GM12878 (cell line): ENCODE results near the gene GTF2H1. TPM values are rescaled to one million over a fixed set of nuclear protein-coding genes. Genes with fewer than 3 reads are reported as not detected.
"Not testable (repeated sequence)": the region's sequence is repeated elsewhere in the genome, so short reads cannot be mapped to it uniquely, and the experiment has no call there.

Experiments used
- ATAC-seq: fragments of 200-7000 bp; cut with Tn5 transposase; 3 replicates; pipeline ENCODE4 v1.9.1; 2020; ENCODE audit warnings: mild to moderate bottlenecking, moderate library complexity
- BruUV-seq: library from RNA; stranded (reverse); fragments of 400-500 nt; replicated peaks from 2 replicates; lab custom pipeline; 2021; lab: Mats Ljungman, UMichigan
- CTCF ChIA-PET: fragments of 300-600 bp; sonication (Branson Sonifier 250); formaldehyde crosslinking; extraction: SDS; loops from one replicate; lab custom pipeline; 2021; ENCODE audit warnings: inconsistent platforms; lab: Yijun Ruan, JAX
- POLR2A ChIA-PET: fragments of 350-600 bp; formaldehyde crosslinking; extraction: SDS; loops from one replicate; lab custom pipeline; 2021; ENCODE audit warnings: inconsistent platforms; lab: Charles Lee
- RAD21 ChIA-PET: fragments of 300-600 bp; sonication (Branson Sonifier 250); formaldehyde crosslinking; loops from one replicate; lab custom pipeline; 2023; ENCODE audit warnings: antibody characterized with exemption; ENCODE audit not compliant: unreplicated experiment; lab: Charles Lee
- SMC1A ChIA-PET: fragments of 300-600 bp; sonication (Branson Sonifier 250); formaldehyde crosslinking; loops from one replicate; lab custom pipeline; 2023; ENCODE audit not compliant: unreplicated experiment, uncharacterized antibody; lab: Charles Lee
- DNase-seq: peaks from one replicate; pipeline ENCODE4 v3.0.0-alpha.2; 2011; ENCODE audit warnings: low read depth, low spot score
- FAIRE-seq: peaks from 3 replicates; lab custom pipeline; 2011; peaks lifted over from hg19 to GRCh38; lab: Jason Lieb, UNC
- H2AFZ ChIP-seq: 2 replicates; pipeline ENCODE4 v1.6.0; 2011; ENCODE audit warnings: low read depth, low read length, control low read depth; ENCODE audit not compliant: control insufficient read depth
- H3K27ac ChIP-seq: 2 replicates; pipeline ENCODE4 v1.5.1; 2011; ENCODE audit warnings: control low read depth; ENCODE audit not compliant: control insufficient read depth, insufficient read depth
- H3K27me3 ChIP-seq, 2 experiments: replicated peaks in 1 of 2; 2 replicates each; pipeline versions ENCODE4 v1.6.0 to v1.6.1; 2011; ENCODE audit warnings: low read length in 1 of 2; ENCODE audit not compliant: control insufficient read depth in 2 of 2, insufficient read depth in 2 of 2
- H3K36me3 ChIP-seq, 2 experiments: 2 replicates each; pipeline ENCODE4 v1.5.1; 2011; ENCODE audit warnings: low read length in 1 of 2; ENCODE audit not compliant: control insufficient read depth in 2 of 2, insufficient read depth in 2 of 2
- H3K4me1 ChIP-seq: 2 replicates; pipeline ENCODE4 v1.6.1; 2011; ENCODE audit warnings: mild to moderate bottlenecking, low read length, moderate library complexity, mixed read lengths; ENCODE audit not compliant: control insufficient read depth, insufficient read depth
- H3K4me2 ChIP-seq: 2 replicates; pipeline ENCODE4 v1.6.0; 2011; ENCODE audit warnings: control low read depth; ENCODE audit not compliant: control insufficient read depth, insufficient read depth
- H3K4me3 ChIP-seq: fragments of 200-600 bp; sonication (generic); 2 replicates; pipeline ENCODE4 v1.5.1; 2016
- H3K79me2 ChIP-seq: 2 replicates; pipeline ENCODE4 v1.6.0; 2011; ENCODE audit warnings: low read length; ENCODE audit not compliant: control insufficient read depth, insufficient read depth
- H3K9ac ChIP-seq: 2 replicates; pipeline ENCODE4 v1.8.0; 2011; ENCODE audit warnings: low read length, control low read depth, mixed read lengths; ENCODE audit not compliant: control insufficient read depth, insufficient read depth
- H3K9me3 ChIP-seq: replicated peaks from 3 replicates; pipeline ENCODE4 v1.5.1; 2011; ENCODE audit warnings: mild to moderate bottlenecking, low read length; ENCODE audit not compliant: control insufficient read depth, insufficient read depth
- H4K20me1 ChIP-seq: 2 replicates; pipeline ENCODE4 v1.6.0; 2011; ENCODE audit not compliant: control insufficient read depth, insufficient read depth
- E2F8 ChIP-seq: fragments of 450-650 bp; IDR thresholded peaks from 2 replicates; pipeline ENCODE4 v1.6.1; 2018; ENCODE audit warnings: mild to moderate bottlenecking, low read depth, moderate library complexity; ENCODE audit not compliant: partially characterized antibody
- FOS ChIP-seq: IDR thresholded peaks from 3 replicates; pipeline ENCODE4 v1.6.1; 2011; ENCODE audit warnings: borderline replicate concordance; ENCODE audit not compliant: insufficient read length; ENCODE audit errors: extremely low read depth
- HDGF ChIP-seq: fragments of 450-650 bp; IDR thresholded peaks from 2 replicates; pipeline ENCODE4 v1.6.1; 2016; ENCODE audit warnings: antibody characterized with exemption
- MLLT1 ChIP-seq: fragments of 450-650 bp; IDR thresholded peaks from 2 replicates; pipeline ENCODE4 v1.6.1; 2016; ENCODE audit warnings: mild to moderate bottlenecking
- MXI1 ChIP-seq: fragments of 150-350 bp; IDR thresholded peaks from 2 replicates; pipeline ENCODE4 v1.6.1; 2011; ENCODE audit warnings: low read depth, mild to moderate bottlenecking, inconsistent platforms, low read length, improper control_type of control experiment
- NBN ChIP-seq: fragments of 450-650 bp; IDR thresholded peaks from 2 replicates; pipeline ENCODE4 v1.6.1; 2016
- NFXL1 ChIP-seq: fragments of 450-650 bp; IDR thresholded peaks from 2 replicates; pipeline ENCODE4 v1.6.1; 2017; ENCODE audit warnings: antibody characterized with exemption, mild to moderate bottlenecking, borderline replicate concordance
- POLR2AphosphoS2 ChIP-seq: IDR thresholded peaks from 2 replicates; pipeline ENCODE4 v1.6.1; 2011; ENCODE audit warnings: low read depth, mild to moderate bottlenecking, low read length, improper control_type of control experiment, moderate library complexity
- POU2F2 ChIP-seq: IDR thresholded peaks from 3 replicates; pipeline ENCODE4 v1.6.1; 2011; ENCODE audit warnings: low read depth, mild to moderate bottlenecking, low read length, borderline replicate concordance
- RUNX3 ChIP-seq: IDR thresholded peaks from 2 replicates; pipeline ENCODE4 v1.6.1; 2012; ENCODE audit warnings: low read length, inconsistent platforms
- SPI1 ChIP-seq: IDR thresholded peaks from 2 replicates; pipeline ENCODE4 v1.6.1; 2011; ENCODE audit warnings: low read depth, mild to moderate bottlenecking, low read length, moderate library complexity, borderline replicate concordance; ENCODE audit not compliant: insufficient read depth
- TBL1XR1 ChIP-seq: IDR thresholded peaks from 2 replicates; pipeline ENCODE4 v1.6.1; 2012; ENCODE audit warnings: low read depth, low read length, improper control_type of control experiment
- TCF7 ChIP-seq: IDR thresholded peaks from 2 replicates; pipeline ENCODE4 v1.6.1; 2014; ENCODE audit warnings: antibody characterized with exemption, borderline replicate concordance
- WGBS: methylation state at CpG from one replicate; pipeline ENCODE4 v1.1.6; 2016; ENCODE audit warnings: low lambda C conversion rate; ENCODE audit not compliant: insufficient replicate concordance, insufficient coverage; ENCODE audit errors: missing lambda C conversion rate; 5-methylcytosine and 5-hydroxymethylcytosine counted together
- in situ Hi-C: fragments of 300-500 bp; cut with MboI; formaldehyde crosslinking; loops from 9 replicates; pipeline ENCODE4 v1.14.3; 2018; ENCODE audit warnings: mixed read lengths
- intact Hi-C: fragments of 100-400 bp; cut with micrococcal nuclease; formaldehyde crosslinking; loops from one replicate; pipeline ENCODE4 v1.14.2; 2022; ENCODE audit not compliant: unreplicated experiment
- polyA plus RNA-seq, 11 experiments: library from polyadenylated mRNA; depleted of rRNA in 4 of 11; unstranded in 6 of 11; stranded (reverse) in 5 of 11; fragments of >200 nt; fragmentation: Nextera tagmentation in 4 of 11; fragmentation: Illumina TruSeq in 1 of 11; extraction: Ambion mirVana in 4 of 11; extraction: Trizol in 1 of 11; gene quantifications; 1 replicate in 1 of 11; 2 replicates in 10 of 11; pipeline versions ENCODE4 v1.2.1 to v1.2.3, GENCODE V29; 2011 to 2016; ENCODE audit warnings: inconsistent platforms in 2 of 11, missing spikeins in 2 of 11, low read depth in 1 of 11
- total RNA-seq, 4 experiments: library from RNA; depleted of rRNA in 3 of 4; stranded (reverse); fragments of >200 nt in 3 of 4; fragmentation: Illumina TruSeq in 1 of 4; extraction: Trizol in 1 of 4; gene quantifications; 2 replicates each; pipeline versions ENCODE4 v1.2.1 to v1.2.3, GENCODE V29; 2013 to 2021

GTF2H1 gene
- total and polyA plus RNA-seq, 10 of the 15 experiments (the other 5 are each of a cell fraction or from before 2014, with no cell fraction given) = 36.7 to 68.8 (median 46.6) TPM

- intact Hi-C loops = loop anchor here (5.0 to 10.0 kb wide), 2 partner anchors 203 to 311 kb away; partner anchors contain the start of genes SPTY2D1 and TSG101
- Histone ChIP-seq H3K4me2 (peak overlapping the region; percentile 75), H3K4me3 (peak overlapping the region; percentile 95), H3K79me2 (peaks cover 91% of the 10 kb centered on the region), H3K27ac (peak overlapping the region; percentile 66), H3K9ac (peak overlapping the region; percentile 96)
- H3K9me3 ChIP-seq, H2AFZ ChIP-seq, RAD21 ChIA-PET, H3K27me3 ChIP-seq, H3K4me1 ChIP-seq, DNase-seq, FAIRE-seq, in situ Hi-C loops, POLR2A ChIA-PET, BruUV-seq, SMC1A ChIA-PET, ATAC-seq, H3K36me3 ChIP-seq, H4K20me1 ChIP-seq: not testable (repeated sequence)
- TF ChIP-seq MLLT1 = peak; percentile 72
- WGBS = 68% methylated on average over 11 of the region's 11 CpGs
- CTCF ChIA-PET = interaction anchor here (1.0 kb wide), 1 partner anchor 80 kb away, joined by 4 read pairs; no protein-coding TSS in a partner anchor
Measured at GRCh38 chr11:18323881-18324280, 1.5 kb downstream of the GTF2H1 start.

DNA sequence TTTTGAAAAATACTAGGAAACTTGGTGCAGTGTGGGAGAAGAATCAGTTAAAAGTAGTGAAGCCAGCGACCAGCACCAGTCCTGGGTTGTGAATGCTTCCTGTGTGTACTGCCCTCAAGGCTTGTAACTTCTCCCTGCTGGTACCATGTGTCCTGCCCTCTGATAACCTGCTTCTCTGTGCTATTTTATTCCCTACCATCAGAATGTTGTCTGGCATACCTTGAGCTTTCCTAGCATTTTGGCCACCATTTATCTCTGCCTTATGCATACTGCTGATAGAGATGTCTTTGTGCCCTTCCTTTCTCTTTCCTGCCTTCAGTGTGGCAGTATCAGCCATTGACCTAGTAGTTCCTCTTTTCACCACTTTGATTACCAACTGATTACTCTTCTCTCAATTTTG lies 2.0 kb downstream of the GTF2H1 start:
- Histone ChIP-seq H2AFZ (no peak overlapping the region), H3K4me1 (peaks cover 9% of the 10 kb centered on the region; the same call in 1 of the 2 replicates), H4K20me1 (no peaks in the 10 kb centered on the region), H3K4me2 (peak overlapping the region; percentile 75), H3K79me2 (peaks cover 91% of the 10 kb centered on the region), H3K9me3 (no peaks in the 10 kb centered on the region), H3K9ac (peak overlapping the region; percentile 96), H3K4me3 (peak overlapping the region; percentile 95), H3K36me3 (no peaks in the 10 kb centered on the region), H3K27me3 (no peaks in the 10 kb centered on the region), H3K27ac (peak overlapping the region; percentile 49)
- SMC1A ChIA-PET = no interaction called here
- POLR2A ChIA-PET = no interaction called here
- RAD21 ChIA-PET = no interaction called here
- intact Hi-C loops (loop anchor here (5.0 to 10.0 kb wide), 2 partner anchors 203 to 310 kb away; partner anchors contain the start of genes SPTY2D1 and TSG101), in situ Hi-C loops (no loop called here)
- no TSS peak for BruUV-seq
- WGBS = 7% methylated on average over 1 of the region's 1 CpG
- FAIRE-seq (no peak), ATAC-seq (peak; percentile 37), DNase-seq (no peak)
- CTCF ChIA-PET = interaction anchor here (1.0 kb wide), 1 partner anchor 80 kb away, joined by 4 read pairs; no protein-coding TSS in a partner anchor
- TF ChIP-seq POU2F2 = peak; percentile 46; the same call in 1 of the 3 replicates
- TF ChIP-seq HDGF = peak; percentile 71; the same call in 1 of the 2 replicates
- TF ChIP-seq E2F8 = no peak
- no peak for TF ChIP-seq TCF7
- TF ChIP-seq NBN = 0 out of 2 replicates have a peak, but pooled peaks have one; percentile 32
- peak; percentile 54; the same call in 1 of the 2 replicates for TF ChIP-seq SPI1
- TF ChIP-seq MXI1 = no peak
- TF ChIP-seq RUNX3 = no peak
- TF ChIP-seq NFXL1 = no peak
- no peak for TF ChIP-seq FOS
- TF ChIP-seq TBL1XR1 = no peak
- TF ChIP-seq POLR2AphosphoS2 = no peak
